Upper lobe of left lung (tissue), 4 donors: ENCODE results near the gene OSBPL7.

Experiments
- CTCF ChIP-seq, 6 experiments: fragments of 450-650 bp in 4 of 6; fragments of 200-600 bp in 2 of 6; sonication (generic) in 2 of 6; IDR thresholded peaks; one replicate each; pipeline ENCODE4 v1.5.1; 2016 to 2019; ENCODE audit warnings: antibody characterized with exemption in 6 of 6
- EP300 ChIP-seq, 4 donors: sonication (generic); formaldehyde crosslinking; IDR thresholded peaks; one replicate each; pipeline ENCODE4 v1.5.1; 2017; ENCODE audit warnings: antibody characterized with exemption in 4 of 4, control low read depth in 2 of 4
- POLR2A ChIP-seq, 4 donors: fragments of 450-650 bp; IDR thresholded peaks; one replicate each; pipeline ENCODE4 v1.5.1; 2016 to 2017; ENCODE audit warnings: antibody characterized with exemption in 4 of 4, mild to moderate bottlenecking in 2 of 4
- POLR2AphosphoS5 ChIP-seq, 2 donors: sonication (generic); formaldehyde crosslinking; IDR thresholded peaks; one replicate each; pipeline ENCODE4 v1.5.1; 2017; ENCODE audit warnings: antibody characterized with exemption in 2 of 2

DNA sequence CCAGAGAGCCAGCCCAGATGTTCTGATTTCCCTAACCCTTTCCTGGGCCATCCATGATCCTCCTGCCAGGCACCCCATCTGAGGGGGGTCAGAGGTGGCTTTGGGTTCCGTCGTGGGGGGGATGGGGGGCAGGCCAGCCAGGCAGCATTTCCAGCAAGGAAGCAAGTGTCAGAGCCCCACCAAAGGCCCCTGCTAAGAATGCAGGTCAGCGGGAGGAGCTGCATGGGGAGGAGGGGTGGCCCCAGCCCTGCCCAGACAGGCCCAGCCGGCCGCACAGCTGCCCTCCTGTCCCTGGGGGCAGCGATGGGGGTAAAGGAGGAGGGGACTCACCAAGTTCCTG lies 21.8 kb upstream of the OSBPL7 start:
- TF ChIP-seq CTCF (IDR thresholded peaks at IDR 0.05) (no peak), POLR2A (IDR thresholded peaks at IDR 0.05) (no peak), EP300 (IDR thresholded peaks at IDR 0.05) (no peak), POLR2AphosphoS5 (IDR thresholded peaks at IDR 0.05) (no peak)
